CD4-positive, alpha-beta T cell treated with Interleukin-21 for 1 hour (primary cell): Measurements from ENCODE around the gene CASKIN1.
"Not testable (repeated sequence)": the region's sequence is repeated elsewhere in the genome, so short reads cannot be mapped to it uniquely, and the experiment has no call there.

Experiments used
- DNase-seq: peaks from one replicate; pipeline ENCODE4 v3.0.0-alpha.2; 2020

The CASKIN1 gene

GRCh38 chr16:2129251-2129650 lies 67.2 kb downstream of the CASKIN1 start:
- not testable (repeated sequence) for DNase-seq

DNA sequence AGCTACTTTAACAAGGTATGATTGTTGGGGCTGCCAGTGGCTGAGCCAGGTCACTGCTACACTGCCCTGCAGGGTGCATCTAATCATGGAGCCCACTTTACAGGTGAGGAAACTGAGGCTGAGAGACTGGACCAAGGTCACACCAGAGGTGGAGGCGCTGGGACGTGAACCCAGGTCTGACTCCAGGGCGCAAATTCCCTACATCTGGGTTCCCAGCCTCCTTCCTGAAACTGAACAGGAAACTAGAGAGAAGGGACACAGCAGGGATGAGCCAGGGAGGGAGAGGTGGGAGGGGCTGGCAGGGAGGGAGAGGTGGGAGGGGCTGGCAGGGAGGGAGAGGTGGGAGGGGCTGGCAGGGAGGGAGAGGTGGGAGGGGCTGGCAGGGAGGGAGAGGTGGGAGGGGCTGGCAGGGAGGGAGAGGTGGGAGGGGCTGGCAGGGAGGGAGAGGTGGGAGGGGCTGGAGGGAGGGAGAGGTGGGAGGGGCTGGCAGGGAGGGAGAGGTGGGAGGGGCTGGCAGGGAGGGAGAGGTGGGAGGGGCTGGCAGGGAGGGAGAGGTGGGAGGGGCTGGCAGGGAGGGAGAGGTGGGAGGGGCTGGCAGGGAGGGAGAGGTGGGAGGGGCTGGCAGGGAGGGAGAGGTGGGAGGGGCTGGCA lies 68.7 kb downstream of the CASKIN1 start:
- DNase-seq = peak; percentile 48
